NCI-H345 (cell line): ENCODE data around the gene SLX4IP.

Source experiments
- DNase-seq: peaks from one replicate; lab custom pipeline; 2025; lab: John Stamatoyannopoulos, UW

SLX4IP gene

DNA sequence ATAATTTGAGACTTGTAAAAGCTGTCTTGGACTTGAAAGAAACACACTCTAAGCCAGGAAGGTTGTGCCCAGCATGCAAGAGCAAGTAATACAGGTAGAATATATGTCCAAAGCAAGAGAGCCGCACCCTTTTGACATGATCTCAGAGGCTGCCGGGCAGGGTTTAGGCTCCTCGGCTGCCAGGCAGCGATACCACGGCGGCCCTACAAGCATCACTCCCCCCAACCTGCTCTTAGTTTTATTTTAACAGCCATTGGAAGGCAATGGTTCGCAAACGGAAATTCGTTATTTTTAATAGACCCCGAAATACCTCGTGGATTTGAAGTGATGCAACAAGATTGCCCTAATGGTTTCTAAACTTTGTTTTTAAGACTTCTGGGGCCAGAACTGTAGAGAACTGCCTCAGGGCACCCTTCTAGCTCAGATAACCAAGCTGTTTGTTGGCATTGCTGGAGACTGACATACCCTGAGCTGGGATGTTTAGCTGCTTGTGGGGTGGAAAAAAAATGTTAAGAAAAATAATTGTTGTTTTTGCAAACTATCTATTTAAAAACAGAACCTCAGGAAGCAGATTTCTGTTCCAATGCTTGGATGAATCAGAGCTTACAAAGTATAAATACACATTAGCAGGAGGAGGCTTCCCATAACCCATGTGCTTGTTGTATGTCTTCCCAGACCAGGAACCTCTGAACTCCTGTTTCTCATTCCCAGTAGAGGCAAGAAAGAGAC is 199.7 kb downstream of the SLX4IP start:
- no peak for DNase-seq

DNA sequence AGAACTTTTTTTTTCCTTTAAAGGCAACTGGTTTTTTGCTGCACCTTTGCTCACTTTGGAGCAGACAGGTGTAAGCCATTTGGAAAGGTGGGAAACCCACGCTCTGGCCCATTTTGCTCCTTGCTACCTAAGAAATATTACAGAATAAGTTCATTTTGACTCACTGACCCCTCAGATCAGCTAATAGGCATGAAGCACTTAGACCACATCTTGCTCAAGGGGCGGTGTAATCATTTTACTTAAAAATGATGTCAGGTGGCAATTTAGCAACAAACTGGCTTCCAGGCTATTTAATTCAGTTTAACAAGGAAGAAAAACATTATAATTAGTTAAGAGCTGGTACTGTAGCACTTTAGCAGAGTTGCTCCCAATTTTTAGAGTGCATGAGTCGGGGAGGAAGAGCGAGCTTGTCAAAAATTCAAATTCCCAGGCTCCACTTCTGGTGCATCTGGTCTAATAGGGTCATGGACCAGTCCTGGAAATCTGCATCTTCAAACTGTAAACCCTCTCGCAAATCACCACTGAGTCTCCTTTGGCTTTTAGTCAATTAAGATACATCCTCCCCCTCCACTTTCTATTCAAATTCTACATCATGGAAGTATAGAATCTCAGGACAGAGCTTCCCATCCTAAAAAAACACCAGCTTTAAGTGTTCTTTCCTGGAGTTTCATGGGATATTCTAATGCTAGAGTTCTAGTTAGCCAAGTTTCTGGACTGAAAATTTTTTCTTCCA is 200.5 kb downstream of the SLX4IP start:
- no peak for DNase-seq

DNA sequence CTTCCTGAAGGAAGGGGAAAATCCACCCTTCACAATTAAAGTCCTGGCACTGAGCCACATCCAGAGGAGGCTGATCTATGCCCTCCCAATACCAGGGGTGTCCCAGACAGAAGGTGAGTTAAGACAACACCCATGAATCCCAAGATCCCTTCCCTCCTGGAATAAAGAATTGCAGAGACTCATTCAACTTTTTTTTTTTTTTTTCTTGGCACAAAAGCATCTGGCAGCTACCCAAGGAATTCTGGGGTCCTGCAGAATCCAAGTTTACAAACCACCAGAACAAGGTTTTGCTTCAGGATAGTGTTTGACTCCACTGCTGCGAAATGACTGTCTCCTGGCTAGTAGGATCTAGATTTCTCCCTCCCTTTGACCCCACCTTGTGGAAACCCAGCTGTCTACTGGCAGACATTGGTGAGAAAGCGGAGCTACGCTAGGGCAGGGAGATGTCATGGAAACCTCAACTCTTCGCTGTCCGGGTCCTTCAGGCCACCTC is 201.3 kb downstream of the SLX4IP start:
- DNase-seq, result no peak

DNA sequence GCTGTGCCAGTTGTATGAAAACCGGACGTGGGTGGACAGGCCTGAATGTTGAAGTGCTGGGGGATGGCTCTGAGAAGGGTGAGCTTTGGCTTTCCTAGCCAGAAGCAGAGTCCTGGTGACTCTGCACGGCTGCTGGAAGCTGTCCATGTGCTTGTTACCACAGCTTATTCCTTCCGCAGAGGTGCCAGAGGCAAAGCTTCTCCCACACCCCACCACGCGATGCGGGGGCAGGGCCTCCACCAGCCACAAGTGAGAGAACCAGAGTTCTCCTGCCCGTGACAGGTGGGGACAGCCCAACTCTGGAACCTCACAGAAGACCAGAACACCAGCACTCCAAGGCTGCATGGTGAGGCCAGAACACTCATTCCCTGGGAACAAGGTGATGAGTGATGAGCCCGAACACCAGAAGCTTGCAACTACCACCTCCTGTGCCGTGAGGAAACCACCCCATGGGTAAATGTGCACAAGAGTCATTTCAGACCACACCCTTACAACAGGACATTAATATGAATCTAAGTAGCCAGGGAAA is 202.0 kb downstream of the SLX4IP start:
- no peak for DNase-seq

DNA sequence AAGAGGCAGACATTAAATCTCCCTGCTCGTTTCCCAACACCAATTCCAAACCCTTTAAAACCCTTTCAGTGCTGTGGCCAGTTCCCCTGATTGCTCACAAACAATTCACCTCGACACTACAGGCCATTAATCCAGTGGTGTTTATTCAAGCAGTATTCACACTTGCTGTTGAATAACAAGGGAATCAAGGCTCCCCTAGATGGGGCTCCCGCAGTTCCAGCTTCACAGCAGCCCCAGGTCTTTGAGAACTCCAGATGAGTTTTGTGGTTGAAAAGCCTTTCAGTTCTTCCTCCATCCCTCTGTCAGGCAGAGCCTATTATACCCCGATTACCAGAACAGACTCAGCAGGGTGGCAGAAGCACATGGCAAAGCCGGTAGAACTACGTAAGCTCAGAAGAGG is 202.5 kb downstream of the SLX4IP start:
- DNase-seq, result no peak

DNA sequence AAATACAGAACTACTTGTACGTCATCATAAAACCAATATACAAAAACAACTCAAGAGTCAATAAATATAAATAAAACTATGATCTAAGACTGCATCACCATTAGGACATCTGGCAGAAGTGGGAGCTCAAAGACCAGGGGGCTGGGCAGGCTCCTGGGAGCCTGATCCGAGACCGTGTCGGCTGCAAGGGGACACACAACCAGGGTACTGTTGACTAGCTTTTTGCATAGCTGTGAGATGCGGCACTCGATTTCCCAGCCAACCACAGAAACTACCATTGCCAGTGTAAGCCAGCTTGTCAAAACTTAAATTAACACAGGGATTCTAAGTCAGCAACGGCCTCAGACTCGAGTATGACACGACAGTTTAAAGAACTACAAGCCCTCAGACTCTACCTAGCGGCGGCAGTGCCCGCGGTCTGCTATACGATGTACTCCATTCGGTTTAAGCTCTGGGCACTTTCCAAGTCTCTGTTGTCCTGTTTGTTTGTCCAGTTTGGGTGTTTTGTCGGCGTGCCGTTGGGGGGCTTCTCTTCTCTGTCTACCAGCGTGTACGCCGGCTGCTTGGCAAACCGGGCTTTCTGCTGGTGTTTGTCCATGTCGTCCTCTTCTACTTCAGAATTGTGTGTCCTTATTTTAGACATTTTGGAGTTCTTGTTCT is 204.1 kb downstream of the SLX4IP start:
- DNase-seq, result no peak

DNA sequence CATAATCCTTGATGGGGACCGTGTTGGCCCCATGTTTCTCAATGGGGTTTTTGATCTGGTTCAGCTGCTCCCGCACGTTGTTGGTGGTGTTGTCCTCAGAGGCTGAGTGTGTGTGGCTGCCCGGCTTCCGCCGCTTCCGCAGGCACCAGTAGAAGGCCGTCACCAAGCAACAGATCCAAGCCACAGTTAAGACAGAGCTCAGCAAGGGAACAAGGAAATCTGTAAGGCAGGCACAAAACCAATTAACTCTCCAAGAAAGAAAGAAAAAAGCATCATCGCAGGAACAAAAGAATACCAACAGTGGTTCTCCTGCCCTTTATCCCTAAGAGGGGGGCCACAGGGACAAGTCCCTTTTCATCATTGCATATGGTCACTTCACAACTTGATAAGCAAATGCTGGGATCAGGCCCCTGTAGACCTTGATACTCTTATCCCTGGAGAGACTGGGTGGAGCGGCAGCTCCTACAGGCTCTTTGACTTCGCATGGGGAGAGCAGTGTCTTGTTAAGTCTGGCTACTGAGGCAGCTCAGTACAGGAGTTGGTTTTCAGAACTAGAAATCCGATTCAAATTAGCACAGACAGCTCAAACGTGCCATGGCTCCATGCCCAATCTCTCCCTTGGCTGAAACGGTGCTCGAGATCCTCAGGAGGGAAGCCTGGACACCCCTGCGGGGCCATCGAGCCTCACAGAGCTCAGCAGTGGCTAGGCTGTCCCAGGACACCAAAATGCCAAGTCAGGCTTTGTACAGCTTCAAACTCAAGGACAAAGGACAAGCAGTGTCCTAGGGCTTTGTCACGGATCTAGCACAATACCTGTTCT is 204.8 kb downstream of the SLX4IP start:
- no peak for DNase-seq

DNA sequence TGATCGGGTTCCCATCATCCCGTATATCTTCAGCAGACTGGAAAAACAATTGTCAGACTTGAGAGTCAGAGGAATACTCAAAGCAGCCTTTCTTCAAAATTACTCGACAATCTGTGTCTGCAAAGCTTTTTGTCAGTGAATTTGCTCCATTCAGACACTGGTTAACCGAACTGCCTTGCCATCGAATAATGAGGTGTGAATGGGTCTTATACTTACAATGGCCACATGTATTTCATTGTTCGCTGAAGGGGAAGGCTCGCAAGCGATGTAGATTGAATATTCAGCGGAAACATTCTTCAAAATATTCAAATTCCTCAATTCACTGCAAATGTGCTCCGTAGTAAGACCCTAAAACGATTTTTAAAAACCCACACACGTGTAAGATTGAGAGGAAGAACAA is 205.8 kb downstream of the SLX4IP start:
- DNase-seq, result no peak

DNA sequence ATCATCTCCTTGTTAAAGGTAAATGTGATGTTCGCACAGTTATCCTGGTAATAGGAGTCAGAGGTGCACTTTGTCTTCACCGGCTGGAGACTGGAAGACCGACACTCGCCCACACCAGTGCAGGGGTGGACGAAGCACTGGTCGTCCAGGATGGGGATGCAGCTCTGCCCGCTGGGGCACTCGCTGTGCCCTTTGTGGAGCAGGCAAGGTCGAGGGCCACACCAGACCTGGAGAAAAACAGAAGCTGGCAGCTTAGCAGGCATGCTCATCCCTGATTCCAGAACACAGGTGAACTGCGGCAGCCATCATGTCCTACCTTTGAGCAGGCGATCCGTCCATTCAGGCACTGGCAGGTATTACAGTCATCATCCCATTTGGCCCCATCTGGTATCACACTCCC is 206.4 kb downstream of the SLX4IP start:
- no peak for DNase-seq

DNA sequence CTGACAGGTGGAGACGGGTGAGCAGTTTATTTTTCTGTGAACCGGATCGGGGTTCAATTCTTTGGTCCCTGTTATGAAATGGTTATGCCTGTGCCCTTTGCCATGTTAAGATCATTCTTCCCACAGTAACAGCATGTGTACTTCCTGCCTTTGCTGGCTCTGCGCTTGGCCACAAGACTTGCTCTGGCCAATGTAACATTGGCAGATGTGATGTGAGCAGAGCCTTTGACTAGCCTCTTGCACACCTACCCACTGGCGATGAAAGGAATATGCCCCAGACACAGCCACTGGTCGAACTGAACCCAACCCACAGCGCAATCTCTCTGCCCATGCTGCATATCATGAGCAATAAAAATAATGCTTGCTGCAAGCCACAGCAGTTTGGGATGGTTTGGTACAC is 206.8 kb downstream of the SLX4IP start:
- DNase-seq, result no peak

DNA sequence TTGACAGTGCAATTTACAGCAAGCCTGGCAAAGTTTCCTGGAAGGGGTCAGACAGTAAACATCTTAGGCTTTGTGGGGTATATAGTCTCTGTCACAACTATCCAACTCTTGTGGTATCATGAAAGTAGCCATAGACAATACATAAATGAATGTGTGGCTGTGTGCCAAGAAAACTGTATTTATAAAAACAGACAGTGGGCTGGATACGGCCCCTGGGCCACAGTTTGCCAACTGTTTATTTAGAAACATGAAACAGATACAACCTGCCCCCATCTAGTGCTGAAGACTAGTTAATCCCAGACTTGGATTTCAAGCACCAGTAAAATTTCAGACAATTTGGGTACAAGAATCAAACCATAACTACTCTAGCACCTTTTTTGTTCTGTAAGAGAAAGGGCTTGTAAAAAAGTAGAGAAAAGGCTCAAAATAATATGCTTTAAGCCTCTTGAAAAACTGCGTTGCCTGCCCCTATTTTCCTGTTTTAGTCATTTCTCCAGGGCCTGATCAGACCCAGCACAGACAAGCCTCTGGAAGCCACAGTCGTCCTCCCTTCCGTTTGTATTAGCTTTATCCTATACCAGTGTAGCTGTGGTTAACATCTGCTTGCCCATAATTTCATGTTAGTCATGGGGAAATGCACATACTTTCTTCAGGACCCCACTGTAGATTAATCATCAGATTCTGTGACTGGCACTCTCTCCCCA is 207.9 kb downstream of the SLX4IP start:
- peak; percentile 29 for DNase-seq

DNA sequence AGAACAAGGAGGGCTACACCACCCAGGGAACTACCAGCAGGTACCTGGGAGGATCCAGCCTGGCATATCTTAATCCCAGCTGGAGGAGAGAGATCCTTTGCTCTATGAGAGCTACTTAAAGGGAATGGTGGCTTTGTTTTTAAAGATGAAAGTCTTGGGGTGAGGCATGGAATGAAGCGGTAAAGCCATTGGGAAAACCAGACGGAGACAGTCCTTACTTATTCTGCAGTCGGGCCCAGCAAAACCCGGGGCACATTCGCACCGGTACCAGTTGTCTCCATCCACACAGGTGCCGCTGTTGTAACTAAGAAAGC is 208.4 kb downstream of the SLX4IP start:
- DNase-seq, result no peak

DNA sequence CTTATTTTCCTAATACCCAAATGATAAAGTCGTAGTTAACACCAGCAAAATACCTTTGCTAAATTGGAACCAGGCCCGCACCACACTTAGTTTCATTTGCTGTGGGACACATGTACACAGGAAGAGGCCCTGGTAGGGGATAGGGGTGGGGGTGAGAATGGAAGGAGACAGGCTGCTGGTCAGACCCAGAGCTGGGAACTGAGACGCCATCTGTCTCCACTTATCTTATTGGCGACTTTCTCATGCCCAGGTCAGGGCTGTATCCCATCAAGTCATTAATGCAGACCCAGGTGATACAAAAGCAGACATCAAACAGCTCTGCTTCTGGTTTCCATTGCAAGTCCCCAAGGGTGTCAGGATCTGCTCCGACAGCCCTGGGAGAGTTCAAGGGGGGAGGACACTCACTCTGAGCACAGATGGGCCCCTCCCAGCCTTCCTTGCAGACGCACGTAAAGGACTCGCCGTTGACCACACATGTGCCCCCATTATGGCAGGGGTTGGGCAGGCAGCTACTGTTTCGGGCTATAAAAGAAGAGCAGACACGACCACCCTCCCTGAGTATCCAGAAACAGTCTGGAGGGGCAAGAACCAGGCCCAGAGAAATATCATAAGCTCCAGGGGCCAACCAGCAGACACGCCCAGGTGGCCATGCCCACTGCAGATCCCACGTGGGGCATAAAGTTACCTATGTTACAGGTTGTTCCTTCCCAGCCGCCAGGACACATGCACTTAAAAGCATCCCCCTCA is 209.5 kb downstream of the SLX4IP start:
- no peak for DNase-seq

DNA sequence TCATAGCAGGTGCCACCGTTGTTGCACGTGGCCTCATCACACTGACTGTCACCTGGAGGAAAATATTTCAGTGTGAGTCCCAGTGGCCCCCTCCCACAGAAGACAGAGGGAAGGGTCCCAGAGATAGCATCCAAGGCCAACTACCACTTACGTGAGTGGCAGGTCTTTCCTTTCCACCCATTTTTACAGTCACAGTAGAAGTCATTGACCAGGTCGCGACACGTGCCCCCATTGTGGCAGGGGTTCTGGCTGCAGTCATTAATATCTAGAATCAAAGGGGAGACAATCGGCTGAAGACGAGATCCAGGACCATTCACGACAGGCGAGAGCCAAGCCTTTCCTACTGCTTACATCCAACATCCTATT is 210.1 kb downstream of the SLX4IP start:
- DNase-seq, result no peak

DNA sequence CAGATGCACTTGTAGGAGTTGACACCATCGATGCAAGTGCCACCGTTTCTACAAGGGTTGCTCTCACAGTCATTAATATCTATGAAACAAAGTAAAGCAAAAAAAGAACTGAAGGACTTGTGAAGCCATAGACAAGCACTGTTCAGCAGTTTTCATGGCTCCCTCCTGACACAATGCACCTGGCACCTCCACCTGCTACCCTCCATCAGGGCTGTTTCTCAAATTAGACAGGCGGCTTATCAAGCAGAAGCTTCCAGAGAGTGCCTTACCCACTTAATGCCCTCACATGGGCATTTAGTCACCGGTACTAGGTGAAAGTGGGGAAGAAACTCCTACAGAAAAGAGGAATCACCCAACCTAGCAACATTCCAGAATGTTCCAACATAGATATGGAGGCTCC is 210.9 kb downstream of the SLX4IP start:
- no peak for DNase-seq

DNA sequence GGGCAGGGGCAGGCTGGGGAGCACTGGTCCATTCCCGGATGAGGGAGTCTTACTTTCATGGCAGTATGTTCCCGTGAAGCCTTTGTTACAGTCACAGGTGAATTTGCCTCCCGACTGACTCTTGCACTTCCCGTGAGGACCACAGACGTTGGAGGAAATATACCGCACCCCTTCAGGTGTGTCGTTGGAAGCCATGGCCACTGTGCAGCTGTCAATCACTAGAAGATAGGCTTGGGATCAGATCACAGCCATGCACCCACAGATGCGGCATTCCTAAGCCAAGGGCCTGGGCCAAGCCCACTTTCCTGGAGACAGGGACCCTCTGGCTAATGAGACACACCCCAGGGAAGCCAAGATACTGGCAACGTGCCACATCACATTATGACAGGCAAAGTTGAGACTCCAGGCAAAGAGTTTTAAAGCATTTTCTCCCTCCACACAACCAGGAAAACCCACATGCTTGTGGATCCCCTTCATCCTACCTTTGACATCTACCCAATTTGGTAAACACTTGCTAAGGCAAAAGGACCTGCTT is 211.8 kb downstream of the SLX4IP start:
- no peak for DNase-seq

DNA sequence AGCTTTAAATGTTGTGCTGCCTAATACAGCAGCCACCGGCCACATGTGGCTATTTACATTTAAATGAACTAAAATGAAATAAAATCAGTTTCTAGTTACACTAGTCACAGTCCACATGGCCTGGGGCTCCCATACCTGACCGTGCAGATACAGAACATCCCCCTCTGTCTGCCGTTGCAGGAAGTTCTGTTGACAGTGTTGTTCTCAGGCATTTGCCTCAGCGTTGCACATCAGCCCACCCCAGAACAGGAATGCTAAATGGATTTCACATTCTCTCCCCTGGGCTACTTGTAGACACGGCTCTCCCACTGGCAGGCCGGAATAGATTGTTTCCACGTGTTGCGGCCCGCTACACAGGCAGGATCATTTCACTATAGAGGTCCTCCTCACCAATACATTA is 212.4 kb downstream of the SLX4IP start:
- no peak for DNase-seq

DNA sequence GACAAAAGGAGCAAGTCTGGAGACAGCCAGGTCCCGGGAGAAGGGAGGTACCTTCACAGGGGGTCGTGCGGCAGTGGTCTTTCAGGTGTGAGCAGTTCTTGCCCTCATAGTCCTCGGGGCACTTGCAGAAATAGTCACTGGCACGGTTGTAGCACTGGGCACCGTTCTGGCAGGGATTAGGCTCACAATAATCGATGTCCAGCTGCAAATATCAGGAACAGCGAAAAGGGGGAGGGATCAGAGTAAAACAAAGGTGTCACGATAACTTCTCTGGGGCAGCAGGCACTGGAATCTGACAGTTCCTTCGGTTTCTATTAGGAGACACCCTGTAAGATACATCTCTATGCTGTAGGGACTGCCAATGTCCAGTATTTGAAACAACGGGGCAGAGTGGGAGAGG is 212.8 kb downstream of the SLX4IP start:
- DNase-seq, result no peak

DNA sequence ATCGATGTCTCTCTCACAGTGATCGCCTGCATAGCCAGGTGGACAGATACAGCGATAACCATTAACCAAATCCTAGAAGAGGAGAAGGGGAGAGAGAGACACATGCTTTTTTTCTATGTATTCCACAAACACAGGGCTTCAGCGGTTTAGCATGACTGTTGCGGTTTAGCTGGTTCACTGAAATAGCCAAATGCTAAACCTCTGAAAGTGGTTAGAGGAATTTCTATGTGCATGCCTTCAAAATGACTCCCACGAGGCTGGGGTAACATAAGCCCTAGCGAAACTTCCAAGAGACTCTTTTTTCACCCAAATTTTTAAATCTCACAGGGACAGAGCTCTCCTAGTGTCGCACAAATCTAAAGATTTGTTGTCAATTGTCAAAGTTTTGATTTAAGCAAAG is 213.5 kb downstream of the SLX4IP start:
- no peak for DNase-seq

DNA sequence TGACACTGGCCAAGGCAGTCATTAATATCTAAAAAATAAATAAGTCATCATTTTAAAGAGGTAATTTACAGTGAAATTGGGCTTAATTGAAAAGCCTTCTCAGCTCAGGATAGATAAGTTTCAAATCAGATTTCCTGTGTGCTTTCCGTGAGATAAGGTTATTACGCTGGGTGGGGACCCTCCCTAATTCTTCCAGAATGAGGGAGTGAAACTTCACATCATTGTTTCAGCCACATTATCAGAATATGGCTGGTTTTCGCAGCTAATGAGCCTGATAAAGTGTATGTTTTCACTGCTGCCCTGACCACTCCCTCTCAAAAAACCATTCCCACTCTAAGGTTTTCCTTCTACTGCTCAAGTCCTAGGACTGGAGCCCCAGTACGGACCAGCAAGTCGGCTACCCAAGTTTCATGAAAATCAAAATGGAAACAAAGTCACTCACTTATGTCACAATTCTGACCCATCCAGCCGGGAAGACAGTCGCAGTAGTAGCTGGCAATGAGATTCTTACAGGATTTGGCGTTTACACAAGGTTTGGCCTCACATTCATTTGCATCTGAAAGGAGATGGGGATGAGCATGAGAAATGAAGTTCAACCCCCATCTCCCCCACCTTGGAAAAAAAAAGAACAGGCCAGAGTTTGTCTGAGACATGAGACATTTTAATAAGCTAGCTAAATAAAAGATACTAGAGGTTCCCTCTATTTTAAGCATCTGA is 214.1 kb downstream of the SLX4IP start:
- no peak for DNase-seq
